K562 (cell line): ENCODE data around the gene FASN. TPM values are rescaled to one million over a fixed set of nuclear protein-coding genes. Genes with fewer than 3 reads are reported as not detected.

Experiments used
- ADNP ChIP-seq: fragments of 200-800 bp; sonication (Bioruptor generic); IDR thresholded peaks from 2 replicates; pipeline ENCODE4 v1.6.1; 2016; ENCODE audit warnings: missing genetic modification characterization, missing compliant biosample characterization
- ZNF212 ChIP-seq: fragments of 450-650 bp; formaldehyde crosslinking; IDR thresholded peaks from 2 replicates; pipeline ENCODE4 v1.4.0; 2020; ENCODE audit warnings: mild to moderate bottlenecking
- polyA plus RNA-seq, 8 experiments: library from polyadenylated mRNA; depleted of rRNA in 4 of 8; stranded (reverse) in 5 of 8; unstranded in 3 of 8; fragments of >200 nt; fragmentation: Nextera tagmentation in 2 of 8; fragmentation: Illumina TruSeq in 1 of 8; extraction: Ambion mirVana in 2 of 8; extraction: Trizol in 1 of 8; gene quantifications; 2 replicates each; pipeline versions ENCODE4 v1.2.1 to v1.2.3, GENCODE V29; 2011 to 2014; ENCODE audit warnings: inconsistent platforms in 1 of 8, missing spikeins in 1 of 8
- total RNA-seq, 7 experiments: library from RNA; depleted of rRNA in 6 of 7; stranded (reverse); fragments of >200 nt in 6 of 7; fragmentation: Illumina TruSeq in 2 of 7; extraction: Trizol in 2 of 7; gene quantifications; 2 replicates each; pipeline versions ENCODE4 v1.2.1 to v1.2.3, GENCODE V29; 2011 to 2021; ENCODE audit warnings: low replicate concordance in 1 of 7
- TF ChIP-seq, protein P1 (sequence below): fragments of 250-450 bp; sonication (Bioruptor Pico); IDR thresholded peaks from 2 replicates; pipeline ENCODE4 v1.5.0; 2020; ENCODE audit warnings: mild to moderate bottlenecking, borderline replicate concordance
- TF ChIP-seq, protein P2 (sequence below): fragments of 450-650 bp; formaldehyde crosslinking; IDR thresholded peaks from 2 replicates; pipeline ENCODE4 v1.4.0; 2022; ENCODE audit warnings: missing genetic modification characterization
- TF ChIP-seq, protein P3 (sequence below): fragments of 450-650 bp; IDR thresholded peaks from 2 replicates; pipeline ENCODE4 v1.6.1; 2016; ENCODE audit warnings: mild to moderate bottlenecking, moderate library complexity

The FASN gene
- total and polyA plus RNA-seq, 9 of the 15 experiments (the other 6 are each of a cell fraction or from before 2014, with no cell fraction given): 0.15 to 663 (median 49.9) TPM

DNA sequence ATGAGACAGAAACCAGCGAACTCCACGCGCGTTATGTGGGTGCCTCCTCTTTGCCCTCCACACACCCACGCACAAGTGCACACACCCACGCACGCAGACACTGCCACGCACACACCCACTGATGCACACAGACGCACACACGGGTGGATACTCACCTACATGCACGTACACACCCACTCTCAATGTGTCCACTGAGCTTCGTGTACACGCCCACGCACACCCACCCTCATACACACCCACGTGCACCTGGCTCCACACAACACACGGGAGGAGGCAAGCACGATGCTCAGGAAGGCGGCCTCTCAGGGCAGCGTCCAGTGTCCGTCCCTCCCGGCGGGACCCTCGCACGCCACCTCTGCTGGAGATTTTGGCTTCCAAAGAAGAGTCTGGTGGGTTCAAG, 50.7 kb downstream of the FASN start (continued):
- TF ChIP-seq, protein P1, sequence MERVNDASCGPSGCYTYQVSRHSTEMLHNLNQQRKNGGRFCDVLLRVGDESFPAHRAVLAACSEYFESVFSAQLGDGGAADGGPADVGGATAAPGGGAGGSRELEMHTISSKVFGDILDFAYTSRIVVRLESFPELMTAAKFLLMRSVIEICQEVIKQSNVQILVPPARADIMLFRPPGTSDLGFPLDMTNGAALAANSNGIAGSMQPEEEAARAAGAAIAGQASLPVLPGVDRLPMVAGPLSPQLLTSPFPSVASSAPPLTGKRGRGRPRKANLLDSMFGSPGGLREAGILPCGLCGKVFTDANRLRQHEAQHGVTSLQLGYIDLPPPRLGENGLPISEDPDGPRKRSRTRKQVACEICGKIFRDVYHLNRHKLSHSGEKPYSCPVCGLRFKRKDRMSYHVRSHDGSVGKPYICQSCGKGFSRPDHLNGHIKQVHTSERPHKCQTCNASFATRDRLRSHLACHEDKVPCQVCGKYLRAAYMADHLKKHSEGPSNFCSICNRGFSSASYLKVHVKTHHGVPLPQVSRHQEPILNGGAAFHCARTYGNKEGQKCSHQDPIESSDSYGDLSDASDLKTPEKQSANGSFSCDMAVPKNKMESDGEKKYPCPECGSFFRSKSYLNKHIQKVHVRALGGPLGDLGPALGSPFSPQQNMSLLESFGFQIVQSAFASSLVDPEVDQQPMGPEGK (CRISPR knock-in tag): no peak
- TF ChIP-seq, protein P2, sequence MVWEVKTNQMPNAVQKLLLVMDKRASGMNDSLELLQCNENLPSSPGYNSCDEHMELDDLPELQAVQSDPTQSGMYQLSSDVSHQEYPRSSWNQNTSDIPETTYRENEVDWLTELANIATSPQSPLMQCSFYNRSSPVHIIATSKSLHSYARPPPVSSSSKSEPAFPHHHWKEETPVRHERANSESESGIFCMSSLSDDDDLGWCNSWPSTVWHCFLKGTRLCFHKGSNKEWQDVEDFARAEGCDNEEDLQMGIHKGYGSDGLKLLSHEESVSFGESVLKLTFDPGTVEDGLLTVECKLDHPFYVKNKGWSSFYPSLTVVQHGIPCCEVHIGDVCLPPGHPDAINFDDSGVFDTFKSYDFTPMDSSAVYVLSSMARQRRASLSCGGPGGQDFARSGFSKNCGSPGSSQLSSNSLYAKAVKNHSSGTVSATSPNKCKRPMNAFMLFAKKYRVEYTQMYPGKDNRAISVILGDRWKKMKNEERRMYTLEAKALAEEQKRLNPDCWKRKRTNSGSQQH (CRISPR knock-in tag): no peak
- TF ChIP-seq, protein P3, sequence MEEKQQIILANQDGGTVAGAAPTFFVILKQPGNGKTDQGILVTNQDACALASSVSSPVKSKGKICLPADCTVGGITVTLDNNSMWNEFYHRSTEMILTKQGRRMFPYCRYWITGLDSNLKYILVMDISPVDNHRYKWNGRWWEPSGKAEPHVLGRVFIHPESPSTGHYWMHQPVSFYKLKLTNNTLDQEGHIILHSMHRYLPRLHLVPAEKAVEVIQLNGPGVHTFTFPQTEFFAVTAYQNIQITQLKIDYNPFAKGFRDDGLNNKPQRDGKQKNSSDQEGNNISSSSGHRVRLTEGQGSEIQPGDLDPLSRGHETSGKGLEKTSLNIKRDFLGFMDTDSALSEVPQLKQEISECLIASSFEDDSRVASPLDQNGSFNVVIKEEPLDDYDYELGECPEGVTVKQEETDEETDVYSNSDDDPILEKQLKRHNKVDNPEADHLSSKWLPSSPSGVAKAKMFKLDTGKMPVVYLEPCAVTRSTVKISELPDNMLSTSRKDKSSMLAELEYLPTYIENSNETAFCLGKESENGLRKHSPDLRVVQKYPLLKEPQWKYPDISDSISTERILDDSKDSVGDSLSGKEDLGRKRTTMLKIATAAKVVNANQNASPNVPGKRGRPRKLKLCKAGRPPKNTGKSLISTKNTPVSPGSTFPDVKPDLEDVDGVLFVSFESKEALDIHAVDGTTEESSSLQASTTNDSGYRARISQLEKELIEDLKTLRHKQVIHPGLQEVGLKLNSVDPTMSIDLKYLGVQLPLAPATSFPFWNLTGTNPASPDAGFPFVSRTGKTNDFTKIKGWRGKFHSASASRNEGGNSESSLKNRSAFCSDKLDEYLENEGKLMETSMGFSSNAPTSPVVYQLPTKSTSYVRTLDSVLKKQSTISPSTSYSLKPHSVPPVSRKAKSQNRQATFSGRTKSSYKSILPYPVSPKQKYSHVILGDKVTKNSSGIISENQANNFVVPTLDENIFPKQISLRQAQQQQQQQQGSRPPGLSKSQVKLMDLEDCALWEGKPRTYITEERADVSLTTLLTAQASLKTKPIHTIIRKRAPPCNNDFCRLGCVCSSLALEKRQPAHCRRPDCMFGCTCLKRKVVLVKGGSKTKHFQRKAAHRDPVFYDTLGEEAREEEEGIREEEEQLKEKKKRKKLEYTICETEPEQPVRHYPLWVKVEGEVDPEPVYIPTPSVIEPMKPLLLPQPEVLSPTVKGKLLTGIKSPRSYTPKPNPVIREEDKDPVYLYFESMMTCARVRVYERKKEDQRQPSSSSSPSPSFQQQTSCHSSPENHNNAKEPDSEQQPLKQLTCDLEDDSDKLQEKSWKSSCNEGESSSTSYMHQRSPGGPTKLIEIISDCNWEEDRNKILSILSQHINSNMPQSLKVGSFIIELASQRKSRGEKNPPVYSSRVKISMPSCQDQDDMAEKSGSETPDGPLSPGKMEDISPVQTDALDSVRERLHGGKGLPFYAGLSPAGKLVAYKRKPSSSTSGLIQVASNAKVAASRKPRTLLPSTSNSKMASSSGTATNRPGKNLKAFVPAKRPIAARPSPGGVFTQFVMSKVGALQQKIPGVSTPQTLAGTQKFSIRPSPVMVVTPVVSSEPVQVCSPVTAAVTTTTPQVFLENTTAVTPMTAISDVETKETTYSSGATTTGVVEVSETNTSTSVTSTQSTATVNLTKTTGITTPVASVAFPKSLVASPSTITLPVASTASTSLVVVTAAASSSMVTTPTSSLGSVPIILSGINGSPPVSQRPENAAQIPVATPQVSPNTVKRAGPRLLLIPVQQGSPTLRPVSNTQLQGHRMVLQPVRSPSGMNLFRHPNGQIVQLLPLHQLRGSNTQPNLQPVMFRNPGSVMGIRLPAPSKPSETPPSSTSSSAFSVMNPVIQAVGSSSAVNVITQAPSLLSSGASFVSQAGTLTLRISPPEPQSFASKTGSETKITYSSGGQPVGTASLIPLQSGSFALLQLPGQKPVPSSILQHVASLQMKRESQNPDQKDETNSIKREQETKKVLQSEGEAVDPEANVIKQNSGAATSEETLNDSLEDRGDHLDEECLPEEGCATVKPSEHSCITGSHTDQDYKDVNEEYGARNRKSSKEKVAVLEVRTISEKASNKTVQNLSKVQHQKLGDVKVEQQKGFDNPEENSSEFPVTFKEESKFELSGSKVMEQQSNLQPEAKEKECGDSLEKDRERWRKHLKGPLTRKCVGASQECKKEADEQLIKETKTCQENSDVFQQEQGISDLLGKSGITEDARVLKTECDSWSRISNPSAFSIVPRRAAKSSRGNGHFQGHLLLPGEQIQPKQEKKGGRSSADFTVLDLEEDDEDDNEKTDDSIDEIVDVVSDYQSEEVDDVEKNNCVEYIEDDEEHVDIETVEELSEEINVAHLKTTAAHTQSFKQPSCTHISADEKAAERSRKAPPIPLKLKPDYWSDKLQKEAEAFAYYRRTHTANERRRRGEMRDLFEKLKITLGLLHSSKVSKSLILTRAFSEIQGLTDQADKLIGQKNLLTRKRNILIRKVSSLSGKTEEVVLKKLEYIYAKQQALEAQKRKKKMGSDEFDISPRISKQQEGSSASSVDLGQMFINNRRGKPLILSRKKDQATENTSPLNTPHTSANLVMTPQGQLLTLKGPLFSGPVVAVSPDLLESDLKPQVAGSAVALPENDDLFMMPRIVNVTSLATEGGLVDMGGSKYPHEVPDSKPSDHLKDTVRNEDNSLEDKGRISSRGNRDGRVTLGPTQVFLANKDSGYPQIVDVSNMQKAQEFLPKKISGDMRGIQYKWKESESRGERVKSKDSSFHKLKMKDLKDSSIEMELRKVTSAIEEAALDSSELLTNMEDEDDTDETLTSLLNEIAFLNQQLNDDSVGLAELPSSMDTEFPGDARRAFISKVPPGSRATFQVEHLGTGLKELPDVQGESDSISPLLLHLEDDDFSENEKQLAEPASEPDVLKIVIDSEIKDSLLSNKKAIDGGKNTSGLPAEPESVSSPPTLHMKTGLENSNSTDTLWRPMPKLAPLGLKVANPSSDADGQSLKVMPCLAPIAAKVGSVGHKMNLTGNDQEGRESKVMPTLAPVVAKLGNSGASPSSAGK: no peak
- TF ChIP-seq ZNF212 (no peak), ADNP (tag) (no peak)
